Smooth muscle cell (in vitro differentiated cells): ENCODE measurements around the gene OMG. TPM values are rescaled to one million over a fixed set of nuclear protein-coding genes. Genes with fewer than 3 reads are reported as not detected.

Experiments
- DNase-seq: peaks from one replicate; lab custom pipeline; 2025; ENCODE audit not compliant: unreplicated experiment; lab: John Stamatoyannopoulos, UW
- H2AFZ ChIP-seq: fragments of 200-600 bp; sonication (generic); 2 replicates; pipeline ENCODE4 v1.6.0; 2016; ENCODE audit warnings: antibody characterized with exemption, low read depth, mild to moderate bottlenecking
- H3F3A ChIP-seq: fragments of 200-600 bp; sonication (generic); 2 replicates; pipeline ENCODE4 v1.6.0; 2017; ENCODE audit warnings: antibody characterized with exemption, low read depth
- H3K27ac ChIP-seq: fragments of 200-600 bp; sonication (generic); 2 replicates; pipeline ENCODE4 v1.5.1; 2016; ENCODE audit warnings: low read depth, mild to moderate bottlenecking
- H3K27me3 ChIP-seq: fragments of 200-600 bp; sonication (generic); 2 replicates; pipeline ENCODE4 v1.6.1; 2016; ENCODE audit warnings: low read depth, mild to moderate bottlenecking
- H3K36me3 ChIP-seq: fragments of 200-600 bp; sonication (generic); 2 replicates; pipeline ENCODE4 v1.5.1; 2016; ENCODE audit warnings: low read depth
- H3K4me1 ChIP-seq: fragments of 200-600 bp; sonication (generic); 2 replicates; pipeline ENCODE4 v1.5.1; 2016; ENCODE audit warnings: low read depth
- H3K4me2 ChIP-seq: fragments of 200-600 bp; sonication (generic); 2 replicates; pipeline ENCODE4 v1.6.0; 2016; ENCODE audit warnings: mild to moderate bottlenecking
- H3K4me3 ChIP-seq: fragments of 200-600 bp; sonication (generic); 2 replicates; pipeline ENCODE4 v1.5.1; 2016; ENCODE audit warnings: mild to moderate bottlenecking
- H3K79me2 ChIP-seq: fragments of 200-600 bp; sonication (generic); 2 replicates; pipeline ENCODE4 v1.6.0; 2016; ENCODE audit warnings: low read depth, mild to moderate bottlenecking
- H3K9ac ChIP-seq: fragments of 200-600 bp; sonication (generic); 2 replicates; pipeline ENCODE4 v1.6.0; 2016; ENCODE audit warnings: low read depth
- H3K9me3 ChIP-seq: fragments of 200-600 bp; sonication (generic); replicated peaks from 2 replicates; pipeline ENCODE4 v1.5.1; 2016; ENCODE audit warnings: low read depth
- H4K20me1 ChIP-seq: fragments of 200-600 bp; sonication (generic); 2 replicates; pipeline ENCODE4 v1.6.0; 2016; ENCODE audit warnings: low read depth
- CTCF ChIP-seq: fragments of 200-600 bp; sonication (generic); IDR thresholded peaks from 2 replicates; pipeline ENCODE4 v1.5.1; 2017; ENCODE audit warnings: borderline replicate concordance, mild to moderate bottlenecking, antibody characterized with exemption; ENCODE audit not compliant: insufficient read depth, poor library complexity, severe bottlenecking
- WGBS: methylation state at CpG from one replicate; pipeline ENCODE4 v1.1.7; 2016; ENCODE audit warnings: low lambda C conversion rate; 5-methylcytosine and 5-hydroxymethylcytosine counted together
- polyA plus RNA-seq: library from polyadenylated mRNA; unstranded; fragments of >200 nt; fragmentation: Nextera tagmentation; extraction: Ambion mirVana; gene quantifications from 2 replicates; pipeline ENCODE4 v1.2.1, GENCODE V29; 2016
- total RNA-seq: library from RNA; depleted of rRNA; stranded (reverse); fragments of >200 nt; gene quantifications from 2 replicates; pipeline ENCODE4 v1.2.3, GENCODE V29; 2014

The OMG gene
- total and polyA plus RNA-seq, 2 experiments from 2014 or later, result 0.57 TPM; not detected in 1

GRCh38 chr17:31251970-31252328 lies 45.1 kb downstream of the OMG start:
- Histone ChIP-seq H4K20me1 (peaks cover 10% of the 10 kb centered on the region), H3K4me3 (no peak overlapping the region), H2AFZ (no peak overlapping the region), H3K79me2 (no peaks in the 10 kb centered on the region), H3K9me3 (no peaks in the 10 kb centered on the region), H3K4me1 (no peaks in the 10 kb centered on the region), H3K27me3 (no peaks in the 10 kb centered on the region), H3F3A (no peaks in the 10 kb centered on the region), H3K9ac (no peak overlapping the region), H3K4me2 (no peak overlapping the region), H3K36me3 (no peaks in the 10 kb centered on the region), H3K27ac (no peak overlapping the region)
- no peak for TF ChIP-seq CTCF
- DNase-seq, result no peak

GRCh38 chr17:31251105-31251969 lies 45.7 kb downstream of the OMG start:
- TF ChIP-seq CTCF, result no peak
- H3K27ac ChIP-seq, result no peak overlapping the region
- 100% methylated on average over 1 of the region's 1 CpG for WGBS
- H3K4me2 ChIP-seq, result no peak overlapping the region
- no peak for DNase-seq
- no peaks in the 10 kb centered on the region for H3K4me1 ChIP-seq
- H3K4me3 ChIP-seq, result no peak overlapping the region
- H4K20me1 ChIP-seq, result peaks cover 10% of the 10 kb centered on the region
- no peaks in the 10 kb centered on the region for H3K36me3 ChIP-seq
- no peak overlapping the region for H3K9ac ChIP-seq
- no peaks in the 10 kb centered on the region for H3F3A ChIP-seq
- H3K79me2 ChIP-seq, result no peaks in the 10 kb centered on the region
- H3K27me3 ChIP-seq, result no peaks in the 10 kb centered on the region
- H2AFZ ChIP-seq, result no peak overlapping the region
- H3K9me3 ChIP-seq, result no peaks in the 10 kb centered on the region

GRCh38 chr17:31250229-31250628 lies 46.8 kb downstream of the OMG start:
- no peak overlapping the region for H3K4me2 ChIP-seq
- no peaks in the 10 kb centered on the region for H3K9me3 ChIP-seq
- peaks cover 3% of the 10 kb centered on the region for H3K36me3 ChIP-seq
- DNase-seq, result no peak
- H3F3A ChIP-seq, result no peaks in the 10 kb centered on the region
- H4K20me1 ChIP-seq, result peaks cover 10% of the 10 kb centered on the region
- WGBS, result 83% methylated on average over 1 of the region's 1 CpG
- no peak overlapping the region for H2AFZ ChIP-seq
- H3K4me3 ChIP-seq, result no peak overlapping the region
- no peaks in the 10 kb centered on the region for H3K4me1 ChIP-seq
- no peaks in the 10 kb centered on the region for H3K27me3 ChIP-seq
- H3K27ac ChIP-seq, result no peak overlapping the region
- TF ChIP-seq CTCF, result no peak
- no peak overlapping the region for H3K9ac ChIP-seq
- no peaks in the 10 kb centered on the region for H3K79me2 ChIP-seq

GRCh38 chr17:31249835-31250141 lies 47.3 kb downstream of the OMG start:
- no peak for TF ChIP-seq CTCF
- peaks cover 10% of the 10 kb centered on the region for H4K20me1 ChIP-seq
- H3K27ac ChIP-seq, result peak overlapping the region; percentile 17
- H3K4me3 ChIP-seq, result no peak overlapping the region
- 91% methylated on average over 4 of the region's 4 CpGs for WGBS
- DNase-seq, result no peak
- H3K4me2 ChIP-seq, result no peak overlapping the region
- H3K9ac ChIP-seq, result no peak overlapping the region
- peaks cover 5% of the 10 kb centered on the region for H3K36me3 ChIP-seq
- H3K9me3 ChIP-seq, result no peaks in the 10 kb centered on the region
- no peaks in the 10 kb centered on the region for H3K79me2 ChIP-seq
- H3K4me1 ChIP-seq, result no peaks in the 10 kb centered on the region
- H2AFZ ChIP-seq, result no peak overlapping the region
- no peaks in the 10 kb centered on the region for H3K27me3 ChIP-seq
- H3F3A ChIP-seq, result no peaks in the 10 kb centered on the region
